CD4-positive, alpha-beta T cell (primary cell): Measurements from ENCODE around the gene KCNQ1OT1. TPM values are rescaled to one million over a fixed set of nuclear protein-coding genes. Genes with fewer than 3 reads are reported as not detected.

Source experiments
- ATAC-seq: fragments of 200-7000 bp; cut with Tn5 transposase; one replicate; pipeline ENCODE4 v1.10.0; 2022; ENCODE audit warnings: mild to moderate bottlenecking; ENCODE audit not compliant: poor library complexity
- CTCF ChIA-PET: fragments of 350-600 bp; sonication (Branson Sonifier 250); formaldehyde crosslinking; loops from one replicate; lab custom pipeline; 2021; ENCODE audit warnings: antibody characterized with exemption, inconsistent platforms; lab: Charles Lee
- POLR2A ChIA-PET: fragments of 350-600 bp; sonication (Branson Sonifier 250); formaldehyde crosslinking; loops from one replicate; lab custom pipeline; 2021; ENCODE audit warnings: antibody characterized with exemption, inconsistent platforms; lab: Charles Lee
- DNase-seq, 14 experiments: peaks; one replicate each; pipeline ENCODE4 v3.0.0-alpha.2; 2013 to 2020; ENCODE audit warnings: mixed read lengths in 2 of 14
- H3K27ac ChIP-seq, 2 donors: one replicate each; pipeline versions ENCODE4 v1.5.1 to v1.7.0; 2013; ENCODE audit warnings: low read length in 2 of 2, low read depth in 1 of 2, mild to moderate bottlenecking in 1 of 2
- H3K27me3 ChIP-seq, 2 experiments: 1 replicate in 1 of 2; 2 replicates in 1 of 2; pipeline versions ENCODE4 v1.6.1 to v1.7.0; 2013; ENCODE audit warnings: low read length in 2 of 2, control low read depth in 1 of 2, mild to moderate bottlenecking in 1 of 2, moderate library complexity in 1 of 2; ENCODE audit not compliant: insufficient read depth in 2 of 2, control insufficient read depth in 1 of 2
- H3K36me3 ChIP-seq: one replicate; pipeline ENCODE4 v1.6.1; 2013; ENCODE audit warnings: low read length, control low read depth; ENCODE audit not compliant: insufficient read depth
- H3K4me1 ChIP-seq: one replicate; pipeline ENCODE4 v1.6.1; 2013; ENCODE audit warnings: low read length, control low read depth; ENCODE audit not compliant: insufficient read depth
- H3K4me3 ChIP-seq: one replicate; pipeline ENCODE4 v1.5.1; 2013; ENCODE audit warnings: mild to moderate bottlenecking, low read length, moderate library complexity
- H3K9me3 ChIP-seq, 2 experiments: 1 replicate in 1 of 2; 2 replicates in 1 of 2; pipeline versions ENCODE4 v1.6.1 to v1.7.0; 2013; ENCODE audit warnings: low read length in 2 of 2, mild to moderate bottlenecking in 2 of 2, control low read depth in 1 of 2, moderate library complexity in 1 of 2; ENCODE audit not compliant: control insufficient read depth in 1 of 2, insufficient read depth in 1 of 2
- H3K27ac Mint-ChIP-seq: one replicate; pipeline ENCODE4 v1.8.0; 2020; ENCODE audit warnings: mixed read lengths
- H3K27me3 Mint-ChIP-seq: one replicate; pipeline ENCODE4 v1.8.0; 2021; ENCODE audit warnings: mixed read lengths
- H3K36me3 Mint-ChIP-seq: one replicate; pipeline ENCODE4 v1.8.0; 2021; ENCODE audit warnings: low read depth, mixed read lengths
- H3K4me1 Mint-ChIP-seq: one replicate; pipeline ENCODE4 v1.8.0; 2021; ENCODE audit warnings: low read depth, mixed read lengths
- H3K4me3 Mint-ChIP-seq: one replicate; pipeline ENCODE4 v1.8.0; 2020; ENCODE audit warnings: mild to moderate bottlenecking, mixed read lengths
- H3K9me3 Mint-ChIP-seq: one replicate; pipeline ENCODE4 v1.8.0; 2020; ENCODE audit warnings: mixed read lengths
- CTCF ChIP-seq: fragments of 200-600 bp; IDR thresholded peaks from one replicate; pipeline ENCODE4 v1.8.0; 2022; ENCODE audit warnings: antibody characterized with exemption, mild to moderate bottlenecking
- intact Hi-C, 2 experiments: fragments of 100-400 bp; cut with DNase I in 1 of 2; cut with micrococcal nuclease in 1 of 2; formaldehyde crosslinking; loops; one replicate each; pipeline versions ENCODE4 v1.15.1 to v1.9.0; 2023 to 2025; cut with DNase I, micrococcal nuclease
- total RNA-seq, 174 experiments: library from RNA in 2 of 174; stranded (reverse) in 2 of 174; gene quantifications; one replicate each; pipeline ENCODE4 v1.2.3 and lab custom pipeline; 2021 to 2026

Gene KCNQ1OT1
- total RNA-seq, 2 experiments from 2014 or later, result 0.17 to 0.22 TPM

GRCh38 chr11:2665526-2666400, 34.0 kb downstream of the KCNQ1OT1 start:
- no peak for DNase-seq
- H3K27ac ChIP-seq, result no peak overlapping the region
- H3K9me3 ChIP-seq, result peaks cover 0 to 4% of the 10 kb centered on the region in 2 experiments
- POLR2A ChIA-PET, result no interaction called here
- Mint-ChIP-seq H3K36me3 (peaks cover 35% of the 10 kb centered on the region), H3K27me3 (no peaks in the 10 kb centered on the region), H3K4me1 (no peaks in the 10 kb centered on the region), H3K27ac (no peak overlapping the region), H3K9me3 (no peaks in the 10 kb centered on the region), H3K4me3 (no peak overlapping the region)
- no peak for ATAC-seq
- no peak overlapping the region for H3K4me3 ChIP-seq
- no peaks in the 10 kb centered on the region for H3K4me1 ChIP-seq
- CTCF ChIA-PET, result no interaction called here
- intact Hi-C loops, result no loop called here
- no peak for TF ChIP-seq CTCF
- H3K36me3 ChIP-seq, result peaks cover 12% of the 10 kb centered on the region
- H3K27me3 ChIP-seq, result no peaks in the 10 kb centered on the region

- no peaks in the 10 kb centered on the region for H3K4me1 Mint-ChIP-seq
- Histone ChIP-seq H3K36me3 (peaks cover 12% of the 10 kb centered on the region), H3K27me3 (no peaks in the 10 kb centered on the region), H3K4me1 (no peaks in the 10 kb centered on the region), H3K27ac (no peak overlapping the region), H3K9me3 (peaks cover 0 to 4% of the 10 kb centered on the region in 2 experiments), H3K4me3 (no peak overlapping the region)
- CTCF ChIA-PET, result no interaction called here
- no peak for DNase-seq
- H3K36me3 Mint-ChIP-seq, result peaks cover 43% of the 10 kb centered on the region
- POLR2A ChIA-PET, result no interaction called here
- ATAC-seq, result no peak
- H3K4me3 Mint-ChIP-seq, result no peak overlapping the region
- intact Hi-C loops, result no loop called here
- H3K27me3 Mint-ChIP-seq, result no peaks in the 10 kb centered on the region
- TF ChIP-seq CTCF, result no peak
- H3K9me3 Mint-ChIP-seq, result no peaks in the 10 kb centered on the region
- no peak overlapping the region for H3K27ac Mint-ChIP-seq
Measured at GRCh38 chr11:2664791-2665525, 34.8 kb downstream of the KCNQ1OT1 start.

GRCh38 chr11:2664376-2664775, 35.4 kb downstream of the KCNQ1OT1 start:
- no peaks in the 10 kb centered on the region for H3K4me1 Mint-ChIP-seq
- no peaks in the 10 kb centered on the region for H3K4me1 ChIP-seq
- H3K27me3 ChIP-seq, result no peaks in the 10 kb centered on the region
- H3K4me3 Mint-ChIP-seq, result no peak overlapping the region
- ATAC-seq (no peak), DNase-seq (no peak)
- ChIA-PET CTCF (no interaction called here), POLR2A (no interaction called here)
- no peak overlapping the region for H3K4me3 ChIP-seq
- H3K27ac Mint-ChIP-seq, result no peak overlapping the region
- no peak overlapping the region for H3K27ac ChIP-seq
- TF ChIP-seq CTCF, result no peak
- peaks cover 0 to 4% of the 10 kb centered on the region in 2 experiments for H3K9me3 ChIP-seq
- H3K27me3 Mint-ChIP-seq, result no peaks in the 10 kb centered on the region
- peaks cover 45% of the 10 kb centered on the region for H3K36me3 Mint-ChIP-seq
- no peaks in the 10 kb centered on the region for H3K9me3 Mint-ChIP-seq
- intact Hi-C loops, result no loop called here
- peaks cover 12% of the 10 kb centered on the region for H3K36me3 ChIP-seq
